Activated effector memory CD4-positive, alpha-beta T cell treated with anti-CD3 and anti-CD28 coated beads, Interleukin-2, amount 50 U/mL, for 16 hours (primary cell): Measurements from ENCODE around the gene TYW1B.
"Not testable (repeated sequence)": the region's sequence is repeated elsewhere in the genome, so short reads cannot be mapped to it uniquely, and the experiment has no call there.

Experiments used
- DNase-seq: peaks from one replicate; pipeline ENCODE4 v3.0.0-alpha.2; 2020

TYW1B gene

GRCh38 chr7:72816370-72817157, 11.4 kb downstream of the TYW1B start:
- not testable (repeated sequence) for DNase-seq

GRCh38 chr7:72810437-72810836, 17.6 kb downstream of the TYW1B start:
- not testable (repeated sequence) for DNase-seq

- not testable (repeated sequence) for DNase-seq
Measured at GRCh38 chr7:72808511-72808910, 19.5 kb downstream of the TYW1B start.

- DNase-seq, result not testable (repeated sequence)
Measured at GRCh38 chr7:72806851-72807250, 21.1 kb downstream of the TYW1B start.

GRCh38 chr7:72805526-72806494, 22.2 kb downstream of the TYW1B start:
- no peak for DNase-seq

- DNase-seq, result not testable (repeated sequence)
Measured at GRCh38 chr7:72803778-72804177, 24.2 kb downstream of the TYW1B start.

GRCh38 chr7:72801564-72801963, 26.4 kb downstream of the TYW1B start:
- DNase-seq, result not testable (repeated sequence)

- not testable (repeated sequence) for DNase-seq
Measured at GRCh38 chr7:72795401-72795800, 32.6 kb downstream of the TYW1B start.

GRCh38 chr7:72793791-72794190, 34.2 kb downstream of the TYW1B start:
- DNase-seq, result no peak

- not testable (repeated sequence) for DNase-seq
Measured at GRCh38 chr7:72790698-72791060, 37.3 kb downstream of the TYW1B start.

- DNase-seq, result not testable (repeated sequence)
Measured at GRCh38 chr7:72790048-72790697, 37.8 kb downstream of the TYW1B start.

- DNase-seq, result no peak
Measured at GRCh38 chr7:72785166-72785955, 42.6 kb downstream of the TYW1B start.

GRCh38 chr7:72783601-72784370, 44.2 kb downstream of the TYW1B start:
- not testable (repeated sequence) for DNase-seq

GRCh38 chr7:72781631-72782030, 46.4 kb downstream of the TYW1B start:
- no peak for DNase-seq

GRCh38 chr7:72781161-72781560, 46.8 kb downstream of the TYW1B start:
- DNase-seq, result no peak

- DNase-seq, result not testable (repeated sequence)
Measured at GRCh38 chr7:72780289-72780894, 47.6 kb downstream of the TYW1B start.

- not testable (repeated sequence) for DNase-seq
Measured at GRCh38 chr7:72777167-72777566, 50.8 kb downstream of the TYW1B start.

- not testable (repeated sequence) for DNase-seq
Measured at GRCh38 chr7:72772627-72773026, 55.4 kb downstream of the TYW1B start.

- not testable (repeated sequence) for DNase-seq
Measured at GRCh38 chr7:72766994-72767393, 61.0 kb downstream of the TYW1B start.

- no peak for DNase-seq
Measured at GRCh38 chr7:72760602-72761001, 67.4 kb downstream of the TYW1B start.

GRCh38 chr7:72754312-72754711, 73.7 kb downstream of the TYW1B start:
- DNase-seq, result no peak
